Endothelial cell of umbilical vein (primary cell): Measurements from ENCODE around the gene PRKCZ. TPM values are rescaled to one million over a fixed set of nuclear protein-coding genes. Genes with fewer than 3 reads are reported as not detected.

Source experiments
- BruUV-seq: library from RNA; stranded (reverse); fragments of 400-500 nt; replicated peaks from 2 replicates; lab custom pipeline; 2021; lab: Mats Ljungman, UMichigan
- CTCF ChIA-PET: fragments of 300-600, 350-600 bp; sonication (Branson Sonifier 250); formaldehyde crosslinking; loops from one replicate; lab custom pipeline; 2021; ENCODE audit warnings: antibody characterized with exemption, inconsistent platforms; lab: Charles Lee
- POLR2A ChIA-PET: fragments of 300-600, 350-600 bp; sonication (Branson Sonifier 250); formaldehyde crosslinking; loops from one replicate; lab custom pipeline; 2021; ENCODE audit warnings: antibody characterized with exemption, inconsistent platforms; lab: Charles Lee
- DNase-seq: peaks from one replicate; pipeline ENCODE4 v3.0.0-alpha.2; 2011; ENCODE audit warnings: low read depth, low spot score
- FAIRE-seq: peaks from 2 replicates; lab custom pipeline; 2011; peaks lifted over from hg19 to GRCh38; lab: Jason Lieb, UNC
- H2AFZ ChIP-seq: 2 replicates; pipeline ENCODE4 v1.6.0; 2012; ENCODE audit warnings: low read depth, low read length, control low read depth, inconsistent platforms
- H3K27ac ChIP-seq: 2 replicates; pipeline ENCODE4 v1.5.1; 2011; ENCODE audit warnings: low read depth, mild to moderate bottlenecking, control low read depth, low read length, moderate library complexity; ENCODE audit not compliant: insufficient read depth
- H3K27me3 ChIP-seq, 2 experiments: 2 replicates each; pipeline versions ENCODE4 v1.6.0 to v1.6.1; 2011; ENCODE audit warnings: low read length in 2 of 2, mixed read lengths in 1 of 2; ENCODE audit not compliant: control insufficient read depth in 2 of 2, insufficient read depth in 2 of 2
- H3K36me3 ChIP-seq, 2 experiments: 2 replicates in 1 of 2; 3 replicates in 1 of 2; pipeline ENCODE4 v1.5.1; 2011; ENCODE audit warnings: low read length in 2 of 2, mild to moderate bottlenecking in 1 of 2, moderate library complexity in 1 of 2; ENCODE audit not compliant: control insufficient read depth in 2 of 2, insufficient read depth in 2 of 2; ENCODE audit errors: extremely low read depth in 1 of 2
- H3K4me1 ChIP-seq: 3 replicates; pipeline ENCODE4 v1.5.1; 2011; ENCODE audit warnings: mild to moderate bottlenecking, low read length; ENCODE audit not compliant: control insufficient read depth, insufficient read depth; ENCODE audit errors: extremely low read depth
- H3K4me2 ChIP-seq: 2 replicates; pipeline ENCODE4 v1.6.1; 2011; ENCODE audit warnings: low read length, control low read depth, mixed read lengths; ENCODE audit not compliant: insufficient read depth
- H3K4me3 ChIP-seq, 3 experiments: fragments of 200-600 bp in 1 of 3; sonication (generic), shearing (Covaris generic) in 1 of 3; replicated peaks in 1 of 3; 2 replicates each; pipeline ENCODE4 v1.5.1; 2011 to 2016; ENCODE audit warnings: control low read depth in 3 of 3, low read length in 3 of 3, mild to moderate bottlenecking in 2 of 3, inconsistent platforms in 1 of 3, low read depth in 1 of 3, moderate library complexity in 1 of 3; ENCODE audit not compliant: insufficient read depth in 1 of 3
- H3K79me2 ChIP-seq: 2 replicates; pipeline ENCODE4 v1.6.0; 2012; ENCODE audit warnings: low read length, inconsistent platforms; ENCODE audit not compliant: control insufficient read depth, insufficient read depth
- H3K9ac ChIP-seq: replicated peaks from 2 replicates; pipeline ENCODE3; 2011; ENCODE audit warnings: low read length, control low read depth; ENCODE audit not compliant: insufficient read depth; ENCODE audit errors: extremely low read depth
- H3K9me1 ChIP-seq: replicated peaks from 3 replicates; pipeline ENCODE4 v1.6.0; 2011; ENCODE audit warnings: mild to moderate bottlenecking, low read length; ENCODE audit not compliant: control insufficient read depth, insufficient read depth; ENCODE audit errors: extremely low read depth
- H3K9me3 ChIP-seq: replicated peaks from 2 replicates; pipeline ENCODE4 v1.5.1; 2012; ENCODE audit warnings: low read length, inconsistent platforms; ENCODE audit not compliant: control insufficient read depth, insufficient read depth
- H4K20me1 ChIP-seq: replicated peaks from 2 replicates; pipeline ENCODE3; 2011; ENCODE audit warnings: mild to moderate bottlenecking, low read length; ENCODE audit not compliant: control insufficient read depth, insufficient read depth; ENCODE audit errors: extremely low read depth
- EZH2 ChIP-seq: IDR thresholded peaks from 2 replicates; pipeline ENCODE4 v1.6.1; 2012; ENCODE audit warnings: borderline replicate concordance, low read depth, mild to moderate bottlenecking, moderate library complexity, low read length, inconsistent platforms; ENCODE audit not compliant: severe bottlenecking
- FOS ChIP-seq: IDR thresholded peaks from 2 replicates; pipeline ENCODE4 v1.6.1; 2011; ENCODE audit warnings: mild to moderate bottlenecking, low read length, moderate library complexity, borderline replicate concordance; ENCODE audit not compliant: insufficient read depth
- GATA2 ChIP-seq: IDR thresholded peaks from 2 replicates; pipeline ENCODE4 v1.7.0; 2011; ENCODE audit warnings: low read depth, mild to moderate bottlenecking, moderate library complexity, mixed read lengths, low read length; ENCODE audit not compliant: insufficient read length, insufficient read depth
- JUN ChIP-seq: IDR thresholded peaks from 2 replicates; pipeline ENCODE4 v1.6.1; 2011; ENCODE audit warnings: borderline replicate concordance, low read depth; ENCODE audit not compliant: insufficient read length, insufficient read depth
- MYC ChIP-seq: IDR thresholded peaks from one replicate; pipeline ENCODE4 v1.6.1; 2011; ENCODE audit warnings: mild to moderate bottlenecking, low read depth, low read length
- POLR2A ChIP-seq: IDR thresholded peaks from 2 replicates; pipeline ENCODE4 v1.6.1; 2012; ENCODE audit warnings: low read depth, mild to moderate bottlenecking, control low read depth, low read length
- POLR2AphosphoS5 ChIP-seq: IDR thresholded peaks from 2 replicates; pipeline ENCODE4 v1.6.1; 2012; ENCODE audit warnings: low read depth, mild to moderate bottlenecking, control low read depth, low read length, moderate library complexity; ENCODE audit not compliant: insufficient read depth
- dilution Hi-C: fragments of 300-500 bp; cut with MboI; formaldehyde crosslinking; loops from one replicate; pipeline ENCODE4 v1.15.0; 2019; ENCODE audit warnings: low sequenced_read_pairs; ENCODE audit not compliant: extremely low pct_ligation_motif_present
- intact Hi-C: fragments of 100-400 bp; cut with micrococcal nuclease; formaldehyde crosslinking; loops from one replicate; pipeline ENCODE4 v1.10.0; 2022
- polyA plus RNA-seq, 4 experiments: library from polyadenylated mRNA; depleted of rRNA in 3 of 4; stranded (reverse) in 3 of 4; unstranded in 1 of 4; fragments of >200 nt; gene quantifications; 2 replicates each; pipeline versions ENCODE4 v1.2.1 to v1.2.3, GENCODE V29; 2011 to 2012; ENCODE audit warnings: missing spikeins in 1 of 4
- total RNA-seq: library from RNA; stranded (reverse); gene quantifications from 2 replicates; pipeline ENCODE4 v1.2.3, GENCODE V29; 2021
- TF ChIP-seq, protein P1 (sequence below), 2 donors: IDR thresholded peaks; 1 replicate in 1 of 2; 2 replicates in 1 of 2; pipeline ENCODE4 v1.5.1; 2011; ENCODE audit warnings: low read length in 2 of 2, mild to moderate bottlenecking in 2 of 2, moderate library complexity in 2 of 2, control low read depth in 1 of 2, inconsistent platforms in 1 of 2, low read depth in 1 of 2; ENCODE audit not compliant: insufficient read depth in 1 of 2; ENCODE audit errors: extremely low read depth in 1 of 2
- TF ChIP-seq, protein P2 (sequence below): IDR thresholded peaks from 2 replicates; pipeline ENCODE4 v1.6.1; 2011; ENCODE audit not compliant: insufficient read depth, insufficient read length

Gene PRKCZ
- total and polyA plus RNA-seq, 2 donors (not counting 3 experiments of a cell fraction or from before 2014, with no cell fraction given) = 0.22 to 1.7 TPM

DNA sequence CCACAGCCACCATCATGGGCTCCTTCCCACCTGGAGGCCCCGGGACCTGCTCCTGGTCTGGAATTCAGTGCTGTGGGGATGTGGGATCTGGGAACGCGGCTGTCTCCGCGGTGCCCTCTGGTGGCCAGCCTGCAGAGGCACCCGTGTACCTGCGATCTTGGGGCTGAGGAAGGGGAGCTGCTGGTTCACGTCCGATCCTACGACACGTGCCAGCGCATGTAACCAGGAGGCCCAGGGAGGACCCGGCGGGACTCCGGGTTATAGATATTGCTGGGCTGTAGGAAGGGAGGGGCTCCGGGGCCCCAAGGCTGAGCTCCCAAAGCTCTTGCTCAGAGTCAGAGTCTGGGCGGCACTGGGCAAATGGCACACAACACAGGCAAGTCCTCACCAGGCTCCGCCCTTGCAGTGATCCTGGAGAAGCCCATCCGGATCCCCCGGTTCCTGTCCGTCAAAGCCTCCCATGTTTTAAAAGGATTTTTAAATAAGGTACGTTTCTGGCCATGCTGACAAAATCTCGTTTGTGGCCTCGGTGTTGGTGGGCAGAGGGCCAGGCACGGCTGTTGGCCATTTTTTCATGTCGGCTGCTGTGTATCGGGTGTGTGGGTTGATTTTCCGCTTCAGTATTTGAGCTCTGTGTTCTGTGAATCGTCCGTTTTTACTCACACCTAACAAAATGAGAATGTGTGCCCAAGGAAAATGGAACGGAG, 124.3 kb downstream of the PRKCZ start:
- no peak for TF ChIP-seq GATA2
- TF ChIP-seq, protein P1, sequence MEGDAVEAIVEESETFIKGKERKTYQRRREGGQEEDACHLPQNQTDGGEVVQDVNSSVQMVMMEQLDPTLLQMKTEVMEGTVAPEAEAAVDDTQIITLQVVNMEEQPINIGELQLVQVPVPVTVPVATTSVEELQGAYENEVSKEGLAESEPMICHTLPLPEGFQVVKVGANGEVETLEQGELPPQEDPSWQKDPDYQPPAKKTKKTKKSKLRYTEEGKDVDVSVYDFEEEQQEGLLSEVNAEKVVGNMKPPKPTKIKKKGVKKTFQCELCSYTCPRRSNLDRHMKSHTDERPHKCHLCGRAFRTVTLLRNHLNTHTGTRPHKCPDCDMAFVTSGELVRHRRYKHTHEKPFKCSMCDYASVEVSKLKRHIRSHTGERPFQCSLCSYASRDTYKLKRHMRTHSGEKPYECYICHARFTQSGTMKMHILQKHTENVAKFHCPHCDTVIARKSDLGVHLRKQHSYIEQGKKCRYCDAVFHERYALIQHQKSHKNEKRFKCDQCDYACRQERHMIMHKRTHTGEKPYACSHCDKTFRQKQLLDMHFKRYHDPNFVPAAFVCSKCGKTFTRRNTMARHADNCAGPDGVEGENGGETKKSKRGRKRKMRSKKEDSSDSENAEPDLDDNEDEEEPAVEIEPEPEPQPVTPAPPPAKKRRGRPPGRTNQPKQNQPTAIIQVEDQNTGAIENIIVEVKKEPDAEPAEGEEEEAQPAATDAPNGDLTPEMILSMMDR (IDR thresholded peaks at IDR 0.05; ENCODE audit: extremely low read depth in 1 of 2, insufficient read depth in 1 of 2, low read depth in 1 of 2, low read length in 2 of 2) = peak; percentile 91 to 95
- Histone ChIP-seq H3K27me3 (no peaks in the 10 kb centered on the region), H3K9ac (no peak overlapping the region), H3K9me3 (no peaks in the 10 kb centered on the region), H3K4me2 (no peak overlapping the region), H2AFZ (no peak overlapping the region), H3K4me1 (no peaks in the 10 kb centered on the region), H3K36me3 (no peaks in the 10 kb centered on the region), H3K27ac (no peak overlapping the region), H3K9me1 (no peaks in the 10 kb centered on the region), H3K79me2 (no peaks in the 10 kb centered on the region), H4K20me1 (no peaks in the 10 kb centered on the region), H3K4me3 (no peak overlapping the region)
- ChIA-PET CTCF (interaction anchor here (0.6 to 4.0 kb wide), 51 partner anchors 8 to 1250 kb away, joined by 3 to 73 read pairs (median 5); partner anchors contain the start of genes FAAP20, GABRD, MORN1 and RER1), POLR2A (no interaction called here)
- dilution Hi-C loops = no loop called here
- BruUV-seq = no TSS peak
- FAIRE-seq = no peak
- intact Hi-C loops = loop anchor here (1.0 to 2.0 kb wide), 3 partner anchors 42 to 83 kb away; no protein-coding TSS in a partner anchor
- DNase-seq = peak; percentile 54

DNA sequence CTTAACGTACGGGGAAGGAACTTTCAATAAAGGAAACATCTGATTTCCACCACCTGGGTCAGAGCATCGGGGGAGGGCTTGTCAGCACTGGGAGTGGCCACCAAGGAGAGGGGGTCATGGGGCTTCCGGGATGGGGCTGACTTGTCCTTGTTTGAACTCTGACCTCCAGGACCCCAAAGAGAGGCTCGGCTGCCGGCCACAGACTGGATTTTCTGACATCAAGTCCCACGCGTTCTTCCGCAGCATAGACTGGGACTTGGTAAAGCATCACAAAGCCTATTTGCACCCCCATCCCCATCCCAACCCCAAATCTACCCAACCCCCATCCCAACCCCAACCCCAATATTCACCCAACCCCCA, 124.8 kb downstream of the PRKCZ start:
- H3K27me3 ChIP-seq = no peaks in the 10 kb centered on the region
- TF ChIP-seq POLR2A (no peak), FOS (no peak), MYC (no peak), POLR2AphosphoS5 (no peak), EZH2 (no peak), JUN (no peak), GATA2 (no peak)
- TF ChIP-seq, protein P1 (IDR thresholded peaks at IDR 0.05; ENCODE audit: extremely low read depth in 1 of 2, insufficient read depth in 1 of 2, low read depth in 1 of 2, low read length in 2 of 2) = no peak
- TF ChIP-seq, protein P2, sequence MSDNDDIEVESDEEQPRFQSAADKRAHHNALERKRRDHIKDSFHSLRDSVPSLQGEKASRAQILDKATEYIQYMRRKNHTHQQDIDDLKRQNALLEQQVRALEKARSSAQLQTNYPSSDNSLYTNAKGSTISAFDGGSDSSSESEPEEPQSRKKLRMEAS = no peak
- H3K79me2 ChIP-seq = no peaks in the 10 kb centered on the region
- dilution Hi-C loops (no loop called here), intact Hi-C loops (loop anchor here (2.0 kb wide), 1 partner anchor 42 kb away; no protein-coding TSS in a partner anchor)
- no peak for DNase-seq
- ChIA-PET CTCF (interaction anchor here (0.7 to 4.0 kb wide), 28 partner anchors 8 to 247 kb away, joined by 3 to 73 read pairs (median 10); partner anchors contain the start of gene FAAP20), POLR2A (no interaction called here)
- H3K4me2 ChIP-seq = no peak overlapping the region
- no peak overlapping the region for H3K9ac ChIP-seq
- no TSS peak for BruUV-seq
- no peak overlapping the region for H3K4me3 ChIP-seq
- no peak overlapping the region for H2AFZ ChIP-seq
- no peak for FAIRE-seq
- no peaks in the 10 kb centered on the region for H3K36me3 ChIP-seq
- H3K27ac ChIP-seq = no peak overlapping the region
- no peaks in the 10 kb centered on the region for H3K9me1 ChIP-seq
- no peaks in the 10 kb centered on the region for H4K20me1 ChIP-seq
- no peaks in the 10 kb centered on the region for H3K4me1 ChIP-seq
- no peaks in the 10 kb centered on the region for H3K9me3 ChIP-seq
